BJ (cell line): ENCODE measurements around the gene KRT3. TPM values are rescaled to one million over a fixed set of nuclear protein-coding genes. Genes with fewer than 3 reads are reported as not detected.

Experiments
- CTCF ChIA-PET: fragments of 350-600 bp; formaldehyde crosslinking; extraction: SDS; loops from one replicate; lab custom pipeline; 2021; ENCODE audit warnings: antibody characterized with exemption, inconsistent platforms; lab: Yijun Ruan, JAX
- POLR2A ChIA-PET: fragments of 300-600 bp; sonication (Branson Sonifier 250); formaldehyde crosslinking; extraction: SDS; loops from one replicate; lab custom pipeline; 2021; ENCODE audit warnings: antibody characterized with exemption; lab: Charles Lee
- DNase-seq: peaks from one replicate; pipeline ENCODE4 v3.0.0-alpha.2; 2011; ENCODE audit warnings: low read depth
- H3K27me3 ChIP-seq: 2 replicates; pipeline ENCODE4 v1.6.0; 2011; ENCODE audit warnings: low read length; ENCODE audit not compliant: control insufficient read depth, insufficient read depth
- H3K36me3 ChIP-seq: 2 replicates; pipeline ENCODE4 v1.5.1; 2011; ENCODE audit warnings: low read length; ENCODE audit not compliant: control insufficient read depth, insufficient read depth
- H3K4me3 ChIP-seq: 2 replicates; pipeline ENCODE4 v1.5.1; 2011; ENCODE audit warnings: low read depth, mild to moderate bottlenecking, control low read depth, low read length
- polyA plus RNA-seq: library from polyadenylated mRNA; depleted of rRNA; stranded (reverse); fragments of >200 nt; gene quantifications from 2 replicates; pipeline ENCODE4 v1.2.3, GENCODE V29; 2011
- TF ChIP-seq, protein P1 (sequence below): IDR thresholded peaks from 2 replicates; pipeline ENCODE4 v1.5.1; 2011; ENCODE audit warnings: low read depth, mild to moderate bottlenecking, control low read depth, inconsistent platforms, low read length, moderate library complexity; ENCODE audit not compliant: insufficient read depth

Gene KRT3
- polyA plus RNA-seq, 1 experiment, result not detected

DNA sequence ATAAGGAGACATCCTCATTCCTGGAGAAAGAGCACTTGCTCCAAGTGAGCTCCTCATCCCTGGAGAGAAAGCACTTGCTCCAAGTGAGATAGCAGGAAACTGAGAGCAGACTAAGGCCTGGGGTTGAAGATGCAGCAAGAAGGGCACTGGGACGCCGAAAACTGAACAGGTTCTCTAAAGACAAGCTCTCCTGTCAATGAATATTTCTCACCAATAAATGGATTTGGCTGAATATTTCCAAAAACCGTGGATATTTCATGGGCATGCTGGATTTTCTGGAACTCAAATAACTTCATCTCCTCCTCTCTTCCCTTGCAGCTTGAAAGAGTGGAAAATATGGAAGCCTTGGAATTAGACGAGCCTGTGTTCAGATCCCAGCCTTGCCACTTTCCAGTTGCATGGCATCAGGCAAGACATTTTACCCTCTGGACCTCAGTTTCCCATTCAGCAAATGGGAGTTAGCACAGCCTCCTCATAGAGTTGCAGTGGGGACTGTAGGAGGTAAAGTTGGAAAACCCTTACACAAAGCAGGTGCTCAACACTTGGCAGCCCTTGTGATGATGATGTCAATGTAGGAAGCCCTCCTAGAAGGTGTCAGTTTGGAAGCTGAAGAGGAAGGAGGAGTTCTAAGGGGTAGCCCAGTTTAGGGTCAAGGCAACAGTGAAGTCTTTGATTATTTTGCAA lies 14.4 kb downstream of the KRT3 start:
- POLR2A ChIA-PET, result interaction anchor here (0.6 kb wide), 1 partner anchor 55 kb away, joined by 4 read pairs; no protein-coding TSS in a partner anchor
- DNase-seq, result no peak
- TF ChIP-seq, protein P1, sequence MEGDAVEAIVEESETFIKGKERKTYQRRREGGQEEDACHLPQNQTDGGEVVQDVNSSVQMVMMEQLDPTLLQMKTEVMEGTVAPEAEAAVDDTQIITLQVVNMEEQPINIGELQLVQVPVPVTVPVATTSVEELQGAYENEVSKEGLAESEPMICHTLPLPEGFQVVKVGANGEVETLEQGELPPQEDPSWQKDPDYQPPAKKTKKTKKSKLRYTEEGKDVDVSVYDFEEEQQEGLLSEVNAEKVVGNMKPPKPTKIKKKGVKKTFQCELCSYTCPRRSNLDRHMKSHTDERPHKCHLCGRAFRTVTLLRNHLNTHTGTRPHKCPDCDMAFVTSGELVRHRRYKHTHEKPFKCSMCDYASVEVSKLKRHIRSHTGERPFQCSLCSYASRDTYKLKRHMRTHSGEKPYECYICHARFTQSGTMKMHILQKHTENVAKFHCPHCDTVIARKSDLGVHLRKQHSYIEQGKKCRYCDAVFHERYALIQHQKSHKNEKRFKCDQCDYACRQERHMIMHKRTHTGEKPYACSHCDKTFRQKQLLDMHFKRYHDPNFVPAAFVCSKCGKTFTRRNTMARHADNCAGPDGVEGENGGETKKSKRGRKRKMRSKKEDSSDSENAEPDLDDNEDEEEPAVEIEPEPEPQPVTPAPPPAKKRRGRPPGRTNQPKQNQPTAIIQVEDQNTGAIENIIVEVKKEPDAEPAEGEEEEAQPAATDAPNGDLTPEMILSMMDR, result no peak
- H3K4me3 ChIP-seq, result no peak overlapping the region
- H3K36me3 ChIP-seq, result no peaks in the 10 kb centered on the region
- CTCF ChIA-PET, result interaction anchor here (0.7 to 1.0 kb wide), 2 partner anchors 13 to 75 kb away, joined by 3 read pairs; no protein-coding TSS in a partner anchor
- peaks cover 13% of the 10 kb centered on the region for H3K27me3 ChIP-seq

DNA sequence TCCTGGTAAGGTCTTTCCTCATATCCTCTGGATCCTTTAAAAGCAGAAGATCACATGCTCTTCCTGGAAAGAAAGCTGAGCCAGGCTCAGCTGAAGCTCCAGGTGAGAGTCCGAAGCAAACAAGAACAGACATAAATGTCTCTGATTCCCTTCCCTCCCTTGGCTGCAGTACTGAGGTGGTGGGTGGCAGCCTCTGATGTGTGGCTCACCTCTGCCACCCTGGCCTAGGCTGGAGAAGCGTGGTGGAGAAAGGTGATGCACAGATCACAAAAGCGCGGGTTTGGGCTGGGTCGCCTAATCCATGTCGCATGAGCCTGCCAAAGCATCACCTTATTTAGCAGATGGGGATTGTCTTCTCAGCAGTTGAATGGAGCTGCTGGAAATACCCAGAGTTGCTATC lies 16.0 kb downstream of the KRT3 start:
- peaks cover 11% of the 10 kb centered on the region for H3K27me3 ChIP-seq

DNA sequence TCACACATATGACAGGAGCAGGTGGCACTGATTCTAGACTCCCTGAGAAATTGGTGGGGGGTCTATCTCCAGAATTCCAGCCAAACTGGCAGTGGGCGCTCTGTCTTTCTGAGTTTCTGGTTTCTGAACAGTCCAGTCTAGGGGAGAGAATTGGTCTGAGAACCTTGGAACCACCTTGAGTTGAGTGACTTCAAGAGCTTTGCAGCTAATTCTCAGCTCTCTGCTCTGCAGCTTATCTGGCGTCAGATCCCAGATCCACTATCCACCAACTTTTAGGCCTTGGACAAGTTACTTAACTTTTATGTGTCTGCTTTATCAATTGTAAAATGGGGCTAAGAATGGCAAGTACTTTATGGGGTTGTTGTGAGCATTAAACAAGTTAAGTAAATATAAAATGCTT lies 17.1 kb downstream of the KRT3 start:
- DNase-seq, result no peak
- CTCF ChIA-PET, result interaction anchor here (1.0 kb wide), 1 partner anchor 87 kb away, joined by 3 read pairs; no protein-coding TSS in a partner anchor
- H3K4me3 ChIP-seq, result no peak overlapping the region
- TF ChIP-seq, protein P1, result no peak
- H3K36me3 ChIP-seq, result no peaks in the 10 kb centered on the region
- H3K27me3 ChIP-seq, result peaks cover 11% of the 10 kb centered on the region
- POLR2A ChIA-PET, result no interaction called here

More for the DNA sequence above, 16.0 kb downstream of the KRT3 start:
- CTCF ChIA-PET, result no interaction called here
- no peak for DNase-seq
- no peaks in the 10 kb centered on the region for H3K36me3 ChIP-seq
- TF ChIP-seq, protein P1, result no peak
- POLR2A ChIA-PET, result no interaction called here
- H3K4me3 ChIP-seq, result no peak overlapping the region

DNA sequence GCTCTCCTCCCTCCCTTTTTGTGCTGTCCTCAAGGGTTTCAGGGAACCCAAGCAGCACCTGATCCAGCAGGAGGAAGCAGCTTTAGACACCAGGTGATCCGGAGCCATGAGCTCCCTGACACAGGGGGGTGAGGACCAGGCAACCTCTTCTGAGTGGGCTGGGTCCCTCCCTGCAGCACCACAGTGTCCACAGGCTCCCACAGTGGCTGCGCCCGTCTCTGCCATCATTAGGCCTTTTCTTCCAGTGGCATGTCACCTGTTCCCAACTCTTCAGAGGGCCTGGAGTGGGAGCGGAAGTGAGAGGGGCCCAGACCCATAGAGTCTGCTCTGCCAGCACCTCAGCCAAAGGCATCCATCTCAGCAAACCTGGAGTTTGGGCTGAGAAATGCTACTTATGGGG lies 18.4 kb downstream of the KRT3 start:
- ChIA-PET POLR2A (no interaction called here), CTCF (interaction anchor here (0.6 to 1.0 kb wide), 2 partner anchors 88 to 157 kb away, joined by 3 to 4 read pairs; no protein-coding TSS in a partner anchor)
- Histone ChIP-seq H3K36me3 (no peaks in the 10 kb centered on the region), H3K4me3 (no peak overlapping the region), H3K27me3 (peaks cover 11% of the 10 kb centered on the region)
- no peak for DNase-seq
- TF ChIP-seq, protein P1, result no peak

DNA sequence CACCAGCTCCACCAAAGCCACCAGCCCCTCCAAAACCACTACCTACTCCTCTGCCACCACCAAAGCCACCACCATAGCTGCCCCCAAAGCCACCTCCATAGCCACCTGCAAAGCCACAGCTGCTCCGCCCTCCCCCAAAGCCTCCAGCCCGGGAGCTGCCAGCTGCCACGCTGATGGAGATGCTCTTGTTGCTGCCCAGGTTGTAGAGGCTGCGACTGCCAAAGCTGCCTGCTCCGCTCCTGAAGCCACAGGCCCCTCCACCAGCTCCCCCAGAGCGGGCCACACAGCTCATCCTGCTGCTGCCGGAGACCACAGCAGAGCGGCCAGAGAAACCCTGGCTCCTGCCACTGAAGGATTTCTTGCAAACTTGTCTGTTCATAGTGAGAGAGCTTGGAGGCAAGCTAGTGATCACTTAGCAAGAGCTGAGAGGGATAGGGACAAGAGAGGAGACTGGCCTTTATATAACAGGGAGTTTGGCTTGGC lies 19.0 kb downstream of the KRT3 start, which contains the start of gene KRT76:
TSS of gene KRT76 (minus strand) at position 433 of the 483 bp plus-strand sequence. CDS start at position 379, 54 bp downstream.
- CTCF ChIA-PET, result interaction anchor here (0.6 to 0.9 kb wide), 2 partner anchors 9 to 156 kb away, joined by 3 to 4 read pairs; no protein-coding TSS in a partner anchor
- Histone ChIP-seq H3K4me3 (no peak within 1 kb of the TSS), H3K27me3 (peaks cover 11% of the 10 kb centered on the region), H3K36me3 (no peaks in the 10 kb centered on the region)
- TF ChIP-seq, protein P1, result no peak
- no peak for DNase-seq
- POLR2A ChIA-PET, result no interaction called here
